Hepatocyte (in vitro differentiated cells): Measurements from ENCODE around the gene RAF1. TPM values are rescaled to one million over a fixed set of nuclear protein-coding genes. Genes with fewer than 3 reads are reported as not detected.

ENCODE experiments used
- DNase-seq: peaks from one replicate; pipeline ENCODE4 v3.0.0-alpha.2; 2016; ENCODE audit warnings: low spot score
- H2AFZ ChIP-seq: fragments of 200-600 bp; sonication (generic); 2 replicates; pipeline ENCODE4 v1.6.0; 2016; ENCODE audit warnings: antibody characterized with exemption, mild to moderate bottlenecking
- H3K27ac ChIP-seq: fragments of 200-600 bp; sonication (generic); 2 replicates; pipeline ENCODE4 v1.5.1; 2016; ENCODE audit warnings: mild to moderate bottlenecking
- H3K27me3 ChIP-seq: fragments of 200-600 bp; sonication (generic); 2 replicates; pipeline ENCODE4 v1.6.1; 2016
- H3K36me3 ChIP-seq: fragments of 200-600 bp; sonication (generic); replicated peaks from 2 replicates; pipeline ENCODE4 v1.5.1; 2016; ENCODE audit warnings: low read depth; ENCODE audit not compliant: insufficient read depth
- H3K4me1 ChIP-seq: fragments of 200-600 bp; sonication (generic); 2 replicates; pipeline ENCODE4 v1.5.1; 2016; ENCODE audit warnings: mild to moderate bottlenecking, moderate library complexity; ENCODE audit not compliant: insufficient read depth
- H3K4me2 ChIP-seq: fragments of 200-600 bp; sonication (generic); 2 replicates; pipeline ENCODE4 v1.6.0; 2016
- H3K4me3 ChIP-seq: fragments of 200-600 bp; sonication (generic); 2 replicates; pipeline ENCODE4 v1.5.1; 2016; ENCODE audit warnings: mild to moderate bottlenecking
- H3K79me2 ChIP-seq: fragments of 200-600 bp; sonication (generic); 2 replicates; pipeline ENCODE4 v1.6.0; 2017; ENCODE audit warnings: mild to moderate bottlenecking
- H3K9me2 ChIP-seq: fragments of 200-600 bp; sonication (generic); replicated peaks from 2 replicates; pipeline ENCODE4 v1.6.0; 2017; ENCODE audit warnings: mild to moderate bottlenecking; ENCODE audit not compliant: insufficient read depth
- H3K9me3 ChIP-seq: fragments of 200-600 bp; sonication (generic); 2 replicates; pipeline ENCODE4 v1.5.1; 2016; ENCODE audit warnings: low read depth, mild to moderate bottlenecking
- H4K20me1 ChIP-seq: fragments of 200-600 bp; sonication (generic); 2 replicates; pipeline ENCODE4 v1.6.0; 2016; ENCODE audit warnings: mild to moderate bottlenecking; ENCODE audit not compliant: insufficient read depth, poor library complexity, severe bottlenecking
- CTCF ChIP-seq: fragments of 200-600 bp; sonication (generic); IDR thresholded peaks from 2 replicates; pipeline ENCODE4 v1.5.1; 2016; ENCODE audit warnings: antibody characterized with exemption, mild to moderate bottlenecking; ENCODE audit not compliant: poor library complexity
- EZH2 ChIP-seq: fragments of 200-600 bp; sonication (generic); IDR thresholded peaks from 2 replicates; pipeline ENCODE4 v1.6.1; 2016; ENCODE audit warnings: antibody characterized with exemption, mild to moderate bottlenecking, borderline replicate concordance
- EZH2phosphoT487 ChIP-seq: fragments of 200-600 bp; sonication (generic); IDR thresholded peaks from one replicate; pipeline ENCODE4 v1.6.1; 2018; ENCODE audit warnings: antibody characterized with exemption, mild to moderate bottlenecking, low read depth, moderate library complexity; ENCODE audit not compliant: unreplicated experiment, severe bottlenecking
- WGBS: methylation state at CpG from one replicate; pipeline ENCODE4 v1.1.6; 2016; ENCODE audit warnings: low lambda C conversion rate; ENCODE audit errors: missing lambda C conversion rate; 5-methylcytosine and 5-hydroxymethylcytosine counted together
- polyA plus RNA-seq: library from polyadenylated mRNA; unstranded; fragments of >200 nt; fragmentation: Nextera tagmentation; extraction: Ambion mirVana; gene quantifications from 2 replicates; pipeline ENCODE4 v1.2.1, GENCODE V29; 2016
- total RNA-seq: library from RNA; depleted of rRNA; stranded (reverse); fragments of >200 nt; gene quantifications from 2 replicates; pipeline ENCODE4 v1.2.3, GENCODE V29; 2014

The RAF1 gene
- total and polyA plus RNA-seq, 2 experiments from 2014 or later: 79.8 to 118 TPM

- H3K9me2 ChIP-seq: no peaks in the 10 kb centered on the region
- H4K20me1 ChIP-seq: no peaks in the 10 kb centered on the region
- no peak overlapping the region for H3K4me2 ChIP-seq
- no peak overlapping the region for H3K27ac ChIP-seq
- H3K79me2 ChIP-seq: no peaks in the 10 kb centered on the region
- TF ChIP-seq EZH2: no peak
- TF ChIP-seq CTCF: no peak
- no peak for TF ChIP-seq EZH2phosphoT487
- H3K4me3 ChIP-seq: no peak overlapping the region
- H3K27me3 ChIP-seq: no peaks in the 10 kb centered on the region
- H2AFZ ChIP-seq: no peak overlapping the region
- DNase-seq: peak; percentile 59
- WGBS: 75% methylated on average over 6 of the region's 6 CpGs
- no peaks in the 10 kb centered on the region for H3K36me3 ChIP-seq
- H3K9me3 ChIP-seq: no peaks in the 10 kb centered on the region
- no peaks in the 10 kb centered on the region for H3K4me1 ChIP-seq
These were observed 44.8 kb upstream of the RAF1 start for GRCh38 chr3:12708584-12709192.

- no peaks in the 10 kb centered on the region for H3K79me2 ChIP-seq
- H3K4me1 ChIP-seq: no peaks in the 10 kb centered on the region
- WGBS: 91% methylated on average over 2 of the region's 2 CpGs
- no peaks in the 10 kb centered on the region for H3K9me3 ChIP-seq
- H3K4me2 ChIP-seq: no peak overlapping the region
- DNase-seq: peak; percentile 32
- H3K27me3 ChIP-seq: no peaks in the 10 kb centered on the region
- no peak for TF ChIP-seq EZH2phosphoT487
- no peak for TF ChIP-seq EZH2
- no peak for TF ChIP-seq CTCF
- H2AFZ ChIP-seq: no peak overlapping the region
- no peaks in the 10 kb centered on the region for H3K36me3 ChIP-seq
- H4K20me1 ChIP-seq: no peaks in the 10 kb centered on the region
- H3K9me2 ChIP-seq: no peaks in the 10 kb centered on the region
- no peak overlapping the region for H3K4me3 ChIP-seq
- H3K27ac ChIP-seq: no peak overlapping the region
These were observed 43.5 kb upstream of the RAF1 start for GRCh38 chr3:12707449-12707848.

GRCh38 chr3:12706504-12707253, 42.8 kb upstream of the RAF1 start:
- TF ChIP-seq EZH2 (no peak), EZH2phosphoT487 (no peak), CTCF (peak; percentile 49)
- H3K79me2 ChIP-seq: no peaks in the 10 kb centered on the region
- no peaks in the 10 kb centered on the region for H3K9me3 ChIP-seq
- no peaks in the 10 kb centered on the region for H3K27me3 ChIP-seq
- H3K36me3 ChIP-seq: no peaks in the 10 kb centered on the region
- no peak overlapping the region for H2AFZ ChIP-seq
- H3K27ac ChIP-seq: no peak overlapping the region
- H3K4me2 ChIP-seq: no peak overlapping the region
- no peaks in the 10 kb centered on the region for H4K20me1 ChIP-seq
- H3K4me3 ChIP-seq: no peak overlapping the region
- WGBS: 78% methylated on average over 2 of the region's 2 CpGs
- no peaks in the 10 kb centered on the region for H3K9me2 ChIP-seq
- DNase-seq: peak; percentile 67
- no peaks in the 10 kb centered on the region for H3K4me1 ChIP-seq
